CMK (cell line): ENCODE data around the gene LANCL2.
"Not testable (repeated sequence)": the region's sequence is repeated elsewhere in the genome, so short reads cannot be mapped to it uniquely, and the experiment has no call there.

Experiments
- DNase-seq: peaks from one replicate; pipeline ENCODE4 v3.0.0-alpha.2; 2010; ENCODE audit warnings: low read depth

The LANCL2 gene, protein sequence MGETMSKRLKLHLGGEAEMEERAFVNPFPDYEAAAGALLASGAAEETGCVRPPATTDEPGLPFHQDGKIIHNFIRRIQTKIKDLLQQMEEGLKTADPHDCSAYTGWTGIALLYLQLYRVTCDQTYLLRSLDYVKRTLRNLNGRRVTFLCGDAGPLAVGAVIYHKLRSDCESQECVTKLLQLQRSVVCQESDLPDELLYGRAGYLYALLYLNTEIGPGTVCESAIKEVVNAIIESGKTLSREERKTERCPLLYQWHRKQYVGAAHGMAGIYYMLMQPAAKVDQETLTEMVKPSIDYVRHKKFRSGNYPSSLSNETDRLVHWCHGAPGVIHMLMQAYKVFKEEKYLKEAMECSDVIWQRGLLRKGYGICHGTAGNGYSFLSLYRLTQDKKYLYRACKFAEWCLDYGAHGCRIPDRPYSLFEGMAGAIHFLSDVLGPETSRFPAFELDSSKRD

GRCh38 chr7:55365205-55365674 is at the start of gene LANCL2:
LANCL2 (plus strand) TSS chr7:55365337; CDS start chr7:55366026, 689 bp downstream.
- DNase-seq, result no peak

DNA sequence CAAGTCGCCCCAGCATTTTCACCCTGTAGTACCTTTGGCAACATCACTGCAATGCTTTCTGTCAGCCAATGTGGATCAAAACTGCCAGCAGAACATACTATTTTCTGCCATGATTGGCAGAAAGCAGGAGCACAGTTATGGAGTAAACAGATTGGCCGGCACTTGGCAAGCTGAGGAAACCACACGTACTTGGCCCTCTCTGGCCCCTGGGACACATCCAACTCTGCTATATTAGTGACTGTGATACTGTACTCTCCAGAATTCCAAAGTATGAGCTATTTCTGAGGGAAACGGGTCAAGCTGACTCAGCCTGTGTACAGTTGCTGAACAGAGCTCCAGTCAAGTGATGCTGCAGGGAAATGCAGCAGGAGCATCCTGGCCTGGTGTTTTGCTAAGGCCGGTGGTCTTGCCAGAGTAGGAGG is 39.8 kb upstream of the LANCL2 start:
- no peak for DNase-seq

DNA sequence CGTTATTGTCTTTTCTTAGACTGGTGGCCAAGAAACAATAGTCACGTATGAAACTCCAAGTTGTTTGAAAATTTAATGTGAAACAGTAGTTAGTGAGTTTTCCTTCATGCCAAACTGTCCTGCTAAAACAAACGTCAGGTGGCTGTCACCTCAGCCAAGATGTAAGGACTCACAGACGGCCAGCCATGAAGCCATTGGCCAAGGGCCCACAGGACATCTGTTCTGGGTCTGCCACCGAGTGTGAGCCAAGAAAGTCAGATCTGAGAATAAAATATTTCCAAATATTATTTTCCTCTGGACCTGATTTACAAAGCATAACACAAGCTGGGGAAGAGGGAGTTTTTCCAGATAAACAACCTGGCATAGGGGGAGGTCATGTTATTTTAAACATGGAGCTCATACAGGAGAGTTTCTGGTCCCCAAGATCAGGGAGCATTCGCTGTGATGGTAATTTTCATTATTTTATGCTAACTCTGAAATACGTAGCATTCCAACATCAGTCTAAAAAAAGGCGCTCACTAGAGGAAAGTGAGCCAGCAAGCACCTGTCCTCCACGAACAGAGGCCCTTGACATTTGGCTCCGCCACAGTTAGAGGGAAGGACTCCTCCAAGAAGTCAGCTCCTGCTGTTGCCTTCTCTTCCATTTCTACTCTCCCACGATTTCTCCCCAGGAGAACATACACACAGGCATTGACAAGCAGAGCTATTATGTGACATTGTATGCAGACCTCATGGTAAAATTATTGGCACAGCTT is 38.9 kb upstream of the LANCL2 start:
- no peak for DNase-seq

DNA sequence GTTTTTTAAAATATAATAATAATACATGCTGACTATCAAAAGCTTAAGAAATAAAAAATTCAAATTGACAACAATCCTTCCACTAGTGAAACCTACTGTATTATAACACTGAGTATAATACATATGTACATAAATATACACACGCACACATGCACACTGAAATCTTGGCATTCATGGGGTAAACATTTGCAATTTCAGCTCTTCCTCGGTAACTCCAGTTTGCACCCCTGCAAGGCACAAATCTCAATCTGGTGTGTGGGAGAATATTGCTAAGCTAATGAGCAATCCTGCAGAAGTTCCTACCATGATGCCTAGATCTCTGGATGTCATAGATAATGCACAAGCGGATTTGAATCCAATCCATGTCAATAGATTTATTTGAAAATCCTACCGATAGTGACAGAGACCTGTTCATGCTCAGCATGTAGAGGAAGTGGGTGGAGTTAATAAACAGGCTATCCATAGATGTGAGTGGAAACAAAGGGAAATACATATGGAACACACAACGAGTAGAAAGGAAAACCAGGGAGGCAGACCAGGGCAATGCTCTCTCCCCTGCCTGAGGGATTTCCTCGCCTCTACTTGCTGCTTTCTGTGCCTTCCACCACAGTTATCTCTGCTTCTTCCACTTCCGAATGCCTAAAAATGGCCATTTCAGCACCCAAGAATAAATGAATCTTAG is 38.1 kb upstream of the LANCL2 start:
- no peak for DNase-seq

DNA sequence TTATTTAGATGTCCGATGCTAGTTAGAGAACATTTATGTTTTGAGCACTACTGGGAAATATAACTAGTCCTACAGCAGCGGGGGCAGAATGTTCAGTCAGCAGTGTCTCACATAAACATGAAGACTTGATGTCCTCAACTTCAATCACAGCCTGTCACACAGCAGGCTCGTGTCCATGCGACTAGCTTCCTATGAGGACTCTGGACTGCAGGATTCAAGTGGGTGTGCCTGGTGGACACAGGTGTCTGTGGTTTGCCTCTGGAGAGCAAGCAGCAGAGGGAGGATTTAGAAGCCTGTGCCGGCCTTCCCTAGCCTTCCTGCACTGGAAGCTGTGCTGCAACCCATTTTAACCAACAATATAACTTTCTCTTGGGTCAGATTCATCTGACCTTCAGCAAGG is 30.0 kb upstream of the LANCL2 start:
- DNase-seq, result no peak

DNA sequence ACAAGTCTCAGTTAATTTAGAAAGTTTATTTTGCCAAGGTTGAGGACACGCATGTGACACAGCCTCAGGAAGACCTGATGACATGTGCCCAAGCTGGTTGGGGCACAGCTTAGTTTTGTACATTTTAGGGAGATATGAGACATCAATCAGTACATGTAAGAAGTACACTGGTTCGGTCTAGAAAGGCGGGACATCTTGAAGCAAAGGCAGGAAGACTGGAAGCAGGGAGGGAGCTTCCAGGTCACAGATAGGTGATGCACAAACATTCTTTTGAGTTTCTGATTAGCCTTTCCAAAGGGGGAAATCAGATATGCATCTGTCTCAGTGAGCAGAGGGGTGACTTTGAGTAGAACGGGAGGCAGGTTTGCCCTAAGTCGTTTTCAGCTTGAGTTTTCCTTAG is 29.4 kb upstream of the LANCL2 start:
- DNase-seq, result no peak

GRCh38 chr7:55336540-55336939 is 28.6 kb upstream of the LANCL2 start:
- DNase-seq, result no peak

DNA sequence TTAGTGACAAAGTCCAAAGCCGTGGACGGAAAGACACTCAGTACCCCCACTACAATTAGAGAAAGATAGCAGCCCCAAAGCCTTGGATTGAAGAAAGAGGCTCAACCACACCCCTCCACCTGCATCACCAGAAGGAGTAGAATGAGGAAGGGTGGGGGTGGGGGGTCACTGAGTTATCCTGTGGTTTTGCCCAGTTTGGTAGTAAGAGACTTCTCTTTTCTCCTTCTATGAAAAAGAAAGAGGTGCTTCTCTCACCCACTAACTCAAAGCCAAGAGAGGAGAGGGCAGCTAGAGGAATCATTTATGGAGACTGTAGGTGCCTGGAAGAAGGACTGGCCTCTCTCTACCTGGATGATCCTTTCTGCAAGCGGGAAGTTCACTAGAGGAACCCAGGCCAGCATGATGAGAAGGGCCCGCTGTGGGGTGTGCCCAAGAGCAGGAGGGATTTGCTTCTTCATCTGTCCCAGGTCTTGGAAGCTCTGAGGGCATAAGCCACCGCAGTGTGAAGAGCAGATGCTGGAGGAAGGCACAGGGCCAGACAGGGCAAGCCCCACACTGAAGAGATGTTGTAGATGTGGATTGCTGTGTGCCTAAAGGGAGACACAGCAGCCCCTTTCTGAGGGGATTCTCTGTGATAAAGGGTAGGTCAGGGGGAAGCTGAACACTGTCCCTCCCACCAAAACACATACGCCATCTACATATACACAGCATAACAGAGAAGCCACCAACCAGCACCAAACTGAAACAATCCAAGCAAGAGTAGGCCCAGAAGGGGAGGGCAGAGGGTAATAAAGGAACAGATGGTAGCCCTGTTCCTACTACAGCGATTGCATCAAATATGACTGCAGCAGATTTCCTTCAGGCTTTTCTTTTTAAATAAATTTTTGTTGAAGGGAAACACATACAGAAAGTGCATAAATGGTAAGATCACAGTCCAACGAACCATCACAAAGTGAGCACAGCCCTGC is 25.8 kb upstream of the LANCL2 start:
- DNase-seq, result no peak

DNA sequence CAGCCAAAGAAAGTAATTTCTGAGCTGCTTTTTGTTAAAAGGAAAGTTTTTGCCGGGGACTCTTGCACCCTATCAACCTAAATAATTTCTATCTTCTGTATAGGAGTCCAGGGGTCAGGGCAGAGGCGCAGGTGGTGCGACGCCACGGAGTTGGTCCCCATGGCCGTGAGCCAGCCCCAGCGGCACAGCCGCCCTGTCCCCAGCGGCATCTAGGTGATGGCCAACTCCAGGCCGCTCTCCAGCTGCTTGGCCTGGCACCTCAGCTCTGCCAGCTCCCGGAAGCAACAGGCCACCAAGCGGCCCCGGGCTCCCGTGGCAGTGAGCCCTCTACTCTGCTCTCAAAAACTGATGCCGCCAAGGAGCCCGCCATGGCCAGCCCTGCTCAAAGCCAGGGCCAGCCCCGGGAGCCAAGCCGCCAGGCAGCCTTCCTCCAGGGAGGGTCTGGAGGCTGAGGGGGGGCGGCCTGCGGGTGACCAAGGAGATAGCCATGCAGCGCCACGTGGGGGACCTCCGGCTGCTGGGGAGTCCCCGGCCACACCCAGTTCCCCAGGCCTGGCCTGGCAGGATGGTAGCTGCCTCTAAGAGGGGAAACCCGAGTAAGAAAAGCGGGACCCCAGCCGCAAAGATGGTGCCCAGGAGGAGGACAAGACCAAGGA is 22.8 kb upstream of the LANCL2 start:
- DNase-seq, result no peak

- no peak for DNase-seq
These were observed 21.9 kb upstream of the LANCL2 start for GRCh38 chr7:55343002-55343781.

DNA sequence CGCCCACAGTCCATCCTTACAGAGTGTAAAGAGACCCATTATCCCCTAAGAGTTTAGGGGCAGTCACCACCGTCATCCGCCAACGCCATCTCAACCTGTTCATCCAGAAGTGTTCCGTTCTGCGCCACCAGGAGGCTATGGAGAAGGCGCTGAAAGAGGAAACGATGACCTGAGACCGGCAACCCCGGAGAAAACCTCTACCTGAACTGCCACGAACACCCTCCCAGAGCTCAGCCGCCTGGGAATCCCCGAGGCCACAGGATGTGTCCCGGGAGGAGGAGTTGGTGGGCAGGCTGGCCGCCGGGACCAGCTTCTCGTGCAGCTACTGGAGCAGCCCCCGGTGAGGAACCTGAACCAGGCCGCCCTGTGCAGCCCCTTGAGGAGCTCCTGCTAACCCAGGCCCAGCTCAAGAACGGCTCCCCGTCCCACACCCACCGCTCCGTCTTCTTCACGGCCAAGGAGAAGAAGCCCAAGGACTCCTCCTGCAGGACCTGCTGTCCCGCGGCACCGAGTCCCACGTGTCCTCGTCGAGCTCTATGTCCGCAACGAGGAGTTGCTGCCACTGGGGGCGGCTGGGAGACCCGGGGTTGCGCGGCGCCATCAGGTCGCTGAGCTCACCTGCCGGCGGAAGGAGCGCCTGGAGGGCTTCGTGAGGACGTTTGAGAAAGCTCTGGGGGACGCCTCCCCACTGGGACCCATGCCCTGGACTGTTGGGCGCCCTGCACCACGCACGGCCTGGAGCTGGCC is 21.1 kb upstream of the LANCL2 start:
- no peak for DNase-seq

- no peak for DNase-seq
These were observed 20.3 kb upstream of the LANCL2 start for GRCh38 chr7:55344840-55345239.

- DNase-seq, result no peak
These were observed 19.8 kb upstream of the LANCL2 start for GRCh38 chr7:55345292-55345691.

DNA sequence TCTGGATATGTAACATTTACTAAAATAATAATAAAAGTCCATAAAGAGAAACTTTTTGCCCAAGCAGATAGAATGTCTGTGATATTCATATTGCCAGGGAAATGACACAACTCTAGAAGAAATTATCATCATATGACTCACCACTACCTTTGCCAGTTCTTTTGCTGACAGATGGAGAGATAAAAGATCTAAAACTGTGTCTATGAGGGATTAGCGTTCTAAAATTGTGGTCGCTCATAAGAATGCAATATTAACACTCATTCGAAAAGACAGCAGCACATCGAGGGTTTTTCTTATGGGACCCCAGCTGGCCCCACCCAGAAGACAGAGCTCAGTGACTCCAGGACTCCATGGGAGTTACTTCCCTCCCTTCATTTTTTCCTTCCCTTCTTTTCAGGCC is 16.6 kb upstream of the LANCL2 start:
- DNase-seq, result no peak

DNA sequence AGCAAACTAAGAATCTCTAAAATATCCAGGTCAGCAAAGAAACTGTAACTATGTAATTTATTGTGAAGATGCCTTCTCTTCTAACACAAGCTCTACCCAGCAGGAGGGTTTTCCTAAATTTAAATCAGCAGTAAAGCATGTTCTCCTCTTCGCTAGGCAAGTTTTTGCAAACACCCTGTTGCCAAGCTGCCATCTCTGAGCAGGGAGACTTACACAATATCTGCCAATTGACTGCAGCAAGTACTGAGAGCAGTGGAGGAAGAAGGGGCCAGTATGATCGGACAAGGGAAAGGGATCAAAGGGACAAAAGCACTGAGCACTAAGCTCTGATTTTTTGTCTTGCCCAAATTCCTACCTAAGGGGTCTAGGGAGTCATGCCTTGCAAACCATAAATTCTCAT is 16.0 kb upstream of the LANCL2 start:
- DNase-seq, result no peak

- no peak for DNase-seq
These were observed 14.9 kb upstream of the LANCL2 start for GRCh38 chr7:55350281-55350680.

DNA sequence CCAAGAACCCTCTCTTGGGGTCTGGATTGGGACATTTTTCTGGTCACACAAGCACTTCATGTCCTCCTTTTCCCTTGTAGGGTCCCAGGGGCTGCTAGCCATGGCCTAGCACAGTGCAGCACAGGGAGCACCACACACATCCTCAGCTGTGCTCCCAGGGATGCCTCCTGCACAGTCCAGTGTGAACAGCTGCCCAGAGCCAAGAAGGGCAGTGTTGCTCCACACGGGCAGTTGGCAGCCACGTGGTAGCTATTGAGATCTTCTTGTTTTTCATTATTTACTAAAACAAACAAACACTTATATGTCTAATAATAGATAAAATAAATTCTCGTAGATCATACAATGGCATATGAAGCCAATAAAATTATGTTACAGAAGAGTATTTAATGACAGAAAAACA is 13.9 kb upstream of the LANCL2 start:
- DNase-seq, result no peak

- not testable (repeated sequence) for DNase-seq
These were observed 12.2 kb upstream of the LANCL2 start for GRCh38 chr7:55352947-55353273.

- no peak for DNase-seq
These were observed 4.7 kb upstream of the LANCL2 start for GRCh38 chr7:55360486-55360885.

DNA sequence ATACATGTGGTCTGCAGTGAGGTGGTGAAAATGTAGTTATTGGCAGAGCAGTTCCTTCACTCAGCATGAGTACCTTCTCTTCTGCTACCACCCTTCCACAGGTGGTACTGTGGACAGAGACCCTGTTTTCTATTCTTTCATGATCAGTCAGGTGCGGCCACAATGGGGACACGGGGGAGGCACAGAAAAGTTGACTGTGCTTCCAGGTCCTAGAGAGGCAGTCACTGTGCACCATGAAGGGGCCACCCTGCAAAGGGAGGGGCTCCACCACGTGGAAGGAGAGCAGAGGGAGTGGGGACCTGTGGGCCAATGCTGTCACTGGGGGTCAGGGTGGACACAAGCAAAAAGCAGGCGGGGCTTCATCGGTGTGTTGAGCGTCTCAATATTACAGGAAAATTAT is 3.6 kb upstream of the LANCL2 start:
- no peak for DNase-seq
